Mesothelial cell of epicardium (in vitro differentiated cells): ENCODE measurements around the gene METTL18. TPM values are rescaled to one million over a fixed set of nuclear protein-coding genes. Genes with fewer than 3 reads are reported as not detected.

Experiments used
- DNase-seq, 2 experiments: peaks; one replicate each; pipeline ENCODE4 v3.0.0; 2021; ENCODE audit warnings: low spot score in 2 of 2; ENCODE audit not compliant: unreplicated experiment in 2 of 2
- H3K27ac Mint-ChIP-seq: 2 replicates; pipeline ENCODE4 v1.8.0; 2021; ENCODE audit warnings: mixed read lengths
- H3K27me3 Mint-ChIP-seq: 2 replicates; pipeline ENCODE4 v1.8.0; 2021; ENCODE audit warnings: low read depth, mixed read lengths
- H3K36me3 Mint-ChIP-seq: 2 replicates; pipeline ENCODE4 v1.8.0; 2021; ENCODE audit warnings: mixed read lengths
- H3K4me1 Mint-ChIP-seq: 2 replicates; pipeline ENCODE4 v1.8.0; 2021; ENCODE audit warnings: mixed read lengths
- H3K4me3 Mint-ChIP-seq: 2 replicates; pipeline ENCODE4 v1.8.0; 2021; ENCODE audit warnings: mild to moderate bottlenecking, moderate library complexity, mixed read lengths
- H3K9me3 Mint-ChIP-seq: 2 replicates; pipeline ENCODE4 v1.8.0; 2021; ENCODE audit warnings: mixed read lengths
- total RNA-seq: library from RNA; stranded (reverse); gene quantifications from 3 replicates; pipeline ENCODE4 v1.2.1, GENCODE V29; 2021
- TF ChIP-seq, protein P1 (sequence below): fragments of 200-600 bp; sonication (generic); IDR thresholded peaks from one replicate; pipeline ENCODE4 v1.5.0; 2021; ENCODE audit warnings: antibody characterized with exemption; ENCODE audit not compliant: unreplicated experiment

The METTL18 gene
- total RNA-seq, 1 donor from 2014 or later, result 10.6 TPM

DNA sequence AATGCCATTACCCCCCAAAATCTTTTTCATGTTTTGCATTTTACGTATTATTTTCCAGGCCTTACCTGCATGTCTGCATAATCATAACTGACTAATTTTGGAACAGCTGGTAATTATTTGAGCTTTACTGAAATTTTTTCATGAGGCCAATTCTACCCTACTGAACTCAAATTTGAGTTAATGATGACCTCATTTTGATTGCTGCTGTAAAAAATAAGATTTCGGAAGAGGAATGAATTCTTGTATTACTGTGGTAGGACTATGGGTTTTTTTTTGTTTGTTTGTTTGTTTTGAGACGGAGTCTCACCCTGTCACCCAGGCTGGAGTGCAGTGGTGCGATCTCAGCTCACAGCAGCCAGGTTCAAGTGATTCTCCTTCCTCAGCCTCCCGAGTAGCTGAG is 2.6 kb upstream of the METTL18 start:
- Mint-ChIP-seq H3K27me3 (no peaks in the 10 kb centered on the region), H3K4me3 (no peak overlapping the region), H3K4me1 (peaks cover 43% of the 10 kb centered on the region), H3K27ac (no peak overlapping the region), H3K36me3 (peaks cover 11% of the 10 kb centered on the region), H3K9me3 (no peaks in the 10 kb centered on the region)
- TF ChIP-seq, protein P1, sequence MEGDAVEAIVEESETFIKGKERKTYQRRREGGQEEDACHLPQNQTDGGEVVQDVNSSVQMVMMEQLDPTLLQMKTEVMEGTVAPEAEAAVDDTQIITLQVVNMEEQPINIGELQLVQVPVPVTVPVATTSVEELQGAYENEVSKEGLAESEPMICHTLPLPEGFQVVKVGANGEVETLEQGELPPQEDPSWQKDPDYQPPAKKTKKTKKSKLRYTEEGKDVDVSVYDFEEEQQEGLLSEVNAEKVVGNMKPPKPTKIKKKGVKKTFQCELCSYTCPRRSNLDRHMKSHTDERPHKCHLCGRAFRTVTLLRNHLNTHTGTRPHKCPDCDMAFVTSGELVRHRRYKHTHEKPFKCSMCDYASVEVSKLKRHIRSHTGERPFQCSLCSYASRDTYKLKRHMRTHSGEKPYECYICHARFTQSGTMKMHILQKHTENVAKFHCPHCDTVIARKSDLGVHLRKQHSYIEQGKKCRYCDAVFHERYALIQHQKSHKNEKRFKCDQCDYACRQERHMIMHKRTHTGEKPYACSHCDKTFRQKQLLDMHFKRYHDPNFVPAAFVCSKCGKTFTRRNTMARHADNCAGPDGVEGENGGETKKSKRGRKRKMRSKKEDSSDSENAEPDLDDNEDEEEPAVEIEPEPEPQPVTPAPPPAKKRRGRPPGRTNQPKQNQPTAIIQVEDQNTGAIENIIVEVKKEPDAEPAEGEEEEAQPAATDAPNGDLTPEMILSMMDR, result no peak
- no peak for DNase-seq

DNA sequence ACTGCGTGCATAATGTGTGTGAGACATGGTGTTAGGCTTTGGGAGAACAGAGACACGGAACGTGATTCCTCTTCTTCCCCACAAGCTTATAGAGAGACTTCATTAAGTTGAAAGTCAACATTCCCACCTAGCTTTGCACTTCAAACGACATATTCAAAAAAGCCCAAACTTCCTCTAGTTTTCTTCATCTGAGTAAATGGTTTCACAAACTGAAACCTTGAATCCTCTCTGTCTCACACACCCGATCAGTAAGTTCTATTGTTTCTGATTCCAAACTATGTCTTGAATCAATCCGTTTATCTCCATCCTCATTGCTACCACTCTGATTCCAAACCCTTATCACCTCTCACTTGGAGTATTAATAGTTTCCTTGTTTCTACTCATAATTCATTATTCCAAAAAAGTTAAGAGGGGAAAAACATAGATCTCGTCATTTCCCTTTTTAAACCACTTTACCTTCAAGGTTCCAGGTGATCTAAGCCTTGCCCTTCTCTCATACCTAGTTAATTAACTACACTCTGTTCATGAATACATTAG is 1.6 kb upstream of the METTL18 start:
- Mint-ChIP-seq H3K27me3 (no peaks in the 10 kb centered on the region), H3K9me3 (no peaks in the 10 kb centered on the region), H3K4me3 (peak overlapping the region; percentile 99), H3K27ac (peak overlapping the region; percentile 17), H3K4me1 (peaks cover 52% of the 10 kb centered on the region), H3K36me3 (peaks cover 15% of the 10 kb centered on the region)
- TF ChIP-seq, protein P1, result no peak
- no peak for DNase-seq

DNA sequence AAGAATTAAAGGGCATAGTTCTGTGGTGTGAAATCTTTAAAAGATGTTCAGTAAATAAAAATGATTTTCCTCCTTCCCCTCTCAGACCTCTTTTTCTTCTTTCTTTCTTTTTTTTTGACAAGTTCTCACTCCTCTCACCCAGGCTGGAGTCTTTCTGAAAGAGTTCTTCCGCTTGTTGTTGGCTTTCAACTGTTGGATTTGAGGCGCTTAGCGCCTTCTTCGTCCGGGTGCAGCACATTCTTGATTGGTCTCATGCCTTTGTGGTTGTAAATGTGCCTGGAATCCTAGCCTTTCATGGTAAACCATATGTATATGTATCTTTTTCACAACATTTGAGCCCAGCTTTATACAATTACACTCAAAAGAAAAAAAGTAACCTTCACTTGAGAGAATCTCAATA is 980 bp upstream of the METTL18 start:
- no peaks in the 10 kb centered on the region for H3K9me3 Mint-ChIP-seq
- DNase-seq, result no peak
- peaks cover 15% of the 10 kb centered on the region for H3K36me3 Mint-ChIP-seq
- H3K4me1 Mint-ChIP-seq, result peaks cover 53% of the 10 kb centered on the region
- H3K27ac Mint-ChIP-seq, result peak overlapping the region; percentile 98
- H3K4me3 Mint-ChIP-seq, result peak overlapping the region; percentile 99
- TF ChIP-seq, protein P1, result no peak
- H3K27me3 Mint-ChIP-seq, result no peaks in the 10 kb centered on the region

DNA sequence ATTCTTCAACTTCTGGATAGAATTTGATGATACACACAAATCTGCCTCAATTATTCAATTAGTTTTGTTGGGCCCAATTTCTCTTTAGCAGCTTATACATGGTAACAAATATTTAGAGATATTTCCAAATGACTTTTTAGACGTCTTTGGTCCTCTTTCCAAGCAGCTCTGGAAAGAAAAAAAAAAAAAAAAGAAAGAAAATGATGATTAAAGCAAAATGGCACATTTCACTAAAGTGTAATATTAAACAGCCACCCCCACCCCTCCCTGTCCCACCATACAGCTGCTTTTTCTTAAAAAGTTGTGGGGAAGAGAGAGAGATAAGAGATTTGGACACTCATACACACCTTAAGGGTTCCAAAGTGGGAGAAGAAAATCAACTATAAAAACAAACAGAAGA is 977 bp downstream of the METTL18 start:
- no peaks in the 10 kb centered on the region for H3K9me3 Mint-ChIP-seq
- TF ChIP-seq, protein P1, result no peak
- H3K4me1 Mint-ChIP-seq, result peaks cover 53% of the 10 kb centered on the region
- no peak for DNase-seq
- peak overlapping the region; percentile 98 for H3K27ac Mint-ChIP-seq
- peaks cover 11% of the 10 kb centered on the region for H3K36me3 Mint-ChIP-seq
- peak overlapping the region; percentile 99 for H3K4me3 Mint-ChIP-seq
- no peaks in the 10 kb centered on the region for H3K27me3 Mint-ChIP-seq

DNA sequence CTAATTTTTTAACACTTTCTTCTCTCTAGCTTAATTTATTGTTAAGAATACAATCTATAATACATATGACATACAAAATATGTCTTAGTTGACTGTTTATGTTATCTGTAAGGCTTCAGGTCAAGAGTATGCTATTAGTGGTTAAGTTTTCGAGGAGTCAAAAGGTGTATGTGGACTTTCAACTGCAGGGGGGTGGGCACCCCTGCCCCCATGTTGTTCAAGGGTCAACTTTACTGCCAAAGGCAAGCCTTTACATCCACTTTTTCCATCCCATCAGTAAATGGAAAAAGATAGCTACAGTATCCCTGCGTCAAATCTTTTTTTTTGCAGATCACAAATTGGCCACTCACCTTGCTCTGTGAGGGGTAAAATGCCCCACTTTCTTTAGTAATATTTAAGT is 6.3 kb downstream of the METTL18 start:
- no peaks in the 10 kb centered on the region for H3K9me3 Mint-ChIP-seq
- DNase-seq, result no peak
- H3K27ac Mint-ChIP-seq, result no peak overlapping the region
- no peaks in the 10 kb centered on the region for H3K27me3 Mint-ChIP-seq
- H3K36me3 Mint-ChIP-seq, result peaks cover 8% of the 10 kb centered on the region
- H3K4me3 Mint-ChIP-seq, result no peak overlapping the region
- TF ChIP-seq, protein P1, result no peak
- H3K4me1 Mint-ChIP-seq, result peaks cover 27% of the 10 kb centered on the region

DNA sequence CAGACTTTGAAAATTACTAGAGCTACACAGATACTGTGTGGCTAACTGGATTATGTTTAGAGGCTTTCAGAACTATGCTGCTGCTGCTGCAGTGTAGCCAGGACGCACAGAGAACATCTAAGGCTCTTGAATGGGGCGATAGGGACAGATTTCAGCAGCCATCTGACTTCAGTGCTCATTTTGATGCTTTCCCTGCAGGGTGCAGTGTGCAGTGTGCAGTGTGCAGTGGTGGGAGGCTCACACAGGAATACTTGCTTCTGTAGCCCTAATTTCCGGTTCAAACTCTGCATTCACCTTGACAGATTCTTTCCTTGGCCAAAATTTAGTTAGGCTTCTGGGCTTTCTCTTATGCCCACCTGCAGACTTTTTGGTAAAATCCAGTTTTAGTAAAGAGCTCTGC is 7.7 kb downstream of the METTL18 start:
- DNase-seq, result no peak
- Mint-ChIP-seq H3K36me3 (peaks cover 3% of the 10 kb centered on the region), H3K27ac (no peak overlapping the region), H3K9me3 (peaks cover 4% of the 10 kb centered on the region), H3K4me1 (peaks cover 21% of the 10 kb centered on the region), H3K4me3 (no peak overlapping the region), H3K27me3 (no peaks in the 10 kb centered on the region)
- TF ChIP-seq, protein P1, result no peak
